Inflammatory macrophage treated with lipopolysaccharide for 4 hours (primary cell): ENCODE measurements around the gene CPT1B.

ENCODE experiments used
- DNase-seq: peaks from one replicate; pipeline ENCODE4 v3.0.0-alpha.2; 2020

CPT1B gene

DNA sequence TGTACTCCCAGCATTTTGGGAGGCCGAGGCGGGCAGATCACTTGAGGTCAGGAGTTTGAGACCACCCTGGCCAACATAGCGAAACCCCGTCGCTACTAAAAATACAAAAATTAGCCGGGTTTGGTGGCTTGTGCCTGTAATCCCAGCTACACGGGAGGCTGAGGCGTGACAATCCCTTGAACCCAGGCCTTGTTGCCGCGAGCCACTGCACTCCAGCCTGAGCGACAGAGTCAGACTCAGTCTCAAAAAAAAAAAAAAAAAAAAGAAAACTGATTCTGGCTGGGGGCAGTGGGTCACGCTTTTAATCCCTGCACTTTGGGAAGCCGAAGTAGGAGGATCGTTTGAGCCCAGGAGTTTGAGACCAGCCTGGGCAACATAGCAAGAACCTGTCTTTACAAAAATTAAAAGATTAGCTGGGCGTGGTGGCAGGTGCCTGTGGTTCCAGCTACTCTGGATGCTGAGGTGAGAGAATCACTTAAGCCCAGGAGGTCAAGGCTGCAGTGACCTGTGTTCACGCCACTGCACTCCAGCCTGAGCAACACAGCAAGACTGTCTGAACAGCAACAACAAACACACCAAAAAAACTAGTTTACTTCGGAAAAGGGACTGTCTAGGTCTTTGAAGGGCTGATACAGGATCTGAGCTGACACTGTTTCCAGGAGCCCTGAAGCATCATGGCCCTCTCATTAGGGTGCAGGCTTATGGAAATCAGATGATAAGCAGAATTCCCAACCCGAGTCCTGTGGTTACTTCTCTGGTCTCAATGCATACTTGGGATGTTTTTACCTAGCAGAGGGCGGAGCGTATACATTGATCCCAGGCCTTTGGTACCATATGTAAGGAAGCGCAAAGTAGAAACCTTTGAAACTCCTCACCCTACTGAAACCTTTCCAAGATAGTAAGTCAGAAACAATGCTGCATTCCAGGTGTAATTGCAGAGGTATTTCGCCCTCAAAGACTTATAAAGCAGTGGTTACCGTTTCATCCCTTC is 6.2 kb upstream of the CPT1B start:
- DNase-seq: no peak

DNA sequence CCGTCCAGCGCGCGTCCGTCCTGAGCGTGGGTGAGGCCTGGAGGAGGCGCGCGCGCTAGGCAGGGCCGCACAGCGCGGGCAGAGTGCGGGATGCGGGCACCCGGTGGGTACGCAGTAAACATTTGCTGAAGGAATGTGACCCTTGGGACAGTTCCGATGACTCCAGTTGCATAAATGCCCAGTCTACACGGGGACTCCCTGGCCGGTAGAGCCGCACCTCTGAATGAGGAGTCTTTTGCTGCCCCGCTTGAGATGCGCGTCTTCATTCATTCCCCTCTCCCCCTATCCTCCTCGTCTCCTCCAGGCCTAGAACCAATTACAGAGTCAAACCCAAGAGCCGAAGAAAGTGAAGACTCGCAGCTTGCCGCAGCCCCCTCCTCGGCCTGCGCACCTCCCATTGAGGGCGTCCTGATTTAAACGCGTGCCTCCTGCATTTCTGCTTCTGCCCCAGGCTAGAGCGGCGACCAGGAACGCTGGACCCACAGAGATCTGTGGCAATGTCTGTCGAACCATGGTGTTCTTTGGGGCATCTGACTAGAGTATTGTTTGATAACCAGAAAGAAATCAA is 5.2 kb upstream of the CPT1B start:
- no peak for DNase-seq

DNA sequence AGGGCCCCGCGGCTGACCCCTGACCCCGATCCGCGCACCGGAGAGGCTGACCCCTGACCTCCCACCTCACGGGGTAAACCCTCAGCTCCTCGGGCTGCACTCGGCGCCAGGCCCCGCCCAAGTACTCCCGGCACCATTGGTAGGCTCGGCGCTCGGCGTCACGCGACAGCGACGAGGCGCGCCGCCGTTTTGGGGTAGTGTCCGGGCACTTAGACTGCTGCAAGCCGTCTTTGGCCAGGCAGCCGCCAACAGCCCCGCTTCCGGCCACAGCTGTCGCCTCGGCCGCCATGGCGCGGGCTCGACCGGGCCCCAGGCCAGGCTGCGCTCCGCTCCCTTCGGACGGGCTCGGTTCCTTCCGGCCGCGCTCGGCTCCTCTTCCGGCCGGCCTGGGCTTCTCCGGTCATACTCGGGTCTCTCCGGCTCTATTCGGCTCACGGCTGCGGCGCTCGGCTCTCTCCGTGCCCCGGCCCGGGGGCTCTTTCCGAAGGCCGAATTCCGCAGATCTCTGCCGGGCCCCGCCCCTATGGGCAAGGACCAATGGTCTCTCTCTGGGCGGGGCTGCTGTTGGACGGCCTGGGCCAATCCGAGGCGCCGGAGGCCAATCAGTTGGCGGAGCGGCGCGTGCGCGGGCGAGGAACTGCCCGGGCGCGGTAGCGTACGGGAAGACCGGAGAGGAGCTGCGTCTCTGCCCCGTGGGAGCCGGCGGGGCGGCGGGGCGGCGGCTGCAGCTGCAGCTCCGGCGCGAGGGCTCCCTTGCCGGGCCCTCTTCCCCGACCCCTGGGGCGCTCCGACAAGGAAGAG is 4.5 kb upstream of the CPT1B start, which contains the start of gene CHKB:
CHKB (minus strand) TSS at position 357 of the 801 bp plus-strand sequence; CDS start at position 289, 68 bp downstream.
- DNase-seq: peak; percentile 99

DNA sequence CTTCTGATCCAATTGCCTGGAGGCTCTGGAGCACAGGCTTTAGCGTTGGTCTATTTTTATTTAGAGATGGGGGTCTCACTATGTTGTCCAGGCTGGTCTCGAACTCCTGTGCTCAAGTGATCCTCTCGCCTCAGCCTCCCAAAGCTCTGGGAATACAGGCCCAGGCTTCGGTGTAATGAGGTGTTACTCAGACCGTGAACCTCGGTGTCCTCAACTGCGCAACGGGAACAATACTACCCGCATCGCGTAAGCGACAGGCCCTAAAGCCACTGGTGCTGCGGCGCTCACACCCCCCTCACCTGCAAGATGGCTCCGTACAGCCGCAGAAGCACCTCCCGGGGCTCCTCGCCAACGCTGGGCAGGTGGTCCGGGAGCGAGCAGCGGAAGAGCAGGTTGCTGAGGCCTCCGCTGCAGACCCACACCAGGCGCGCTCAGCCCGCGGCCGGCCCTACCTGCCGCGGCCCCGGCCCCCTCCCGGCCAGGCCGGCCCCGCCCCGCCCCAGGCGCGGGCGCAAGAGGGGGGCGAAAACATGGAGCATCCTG is 3.8 kb upstream of the CPT1B start:
- DNase-seq: peak; percentile 13

DNA sequence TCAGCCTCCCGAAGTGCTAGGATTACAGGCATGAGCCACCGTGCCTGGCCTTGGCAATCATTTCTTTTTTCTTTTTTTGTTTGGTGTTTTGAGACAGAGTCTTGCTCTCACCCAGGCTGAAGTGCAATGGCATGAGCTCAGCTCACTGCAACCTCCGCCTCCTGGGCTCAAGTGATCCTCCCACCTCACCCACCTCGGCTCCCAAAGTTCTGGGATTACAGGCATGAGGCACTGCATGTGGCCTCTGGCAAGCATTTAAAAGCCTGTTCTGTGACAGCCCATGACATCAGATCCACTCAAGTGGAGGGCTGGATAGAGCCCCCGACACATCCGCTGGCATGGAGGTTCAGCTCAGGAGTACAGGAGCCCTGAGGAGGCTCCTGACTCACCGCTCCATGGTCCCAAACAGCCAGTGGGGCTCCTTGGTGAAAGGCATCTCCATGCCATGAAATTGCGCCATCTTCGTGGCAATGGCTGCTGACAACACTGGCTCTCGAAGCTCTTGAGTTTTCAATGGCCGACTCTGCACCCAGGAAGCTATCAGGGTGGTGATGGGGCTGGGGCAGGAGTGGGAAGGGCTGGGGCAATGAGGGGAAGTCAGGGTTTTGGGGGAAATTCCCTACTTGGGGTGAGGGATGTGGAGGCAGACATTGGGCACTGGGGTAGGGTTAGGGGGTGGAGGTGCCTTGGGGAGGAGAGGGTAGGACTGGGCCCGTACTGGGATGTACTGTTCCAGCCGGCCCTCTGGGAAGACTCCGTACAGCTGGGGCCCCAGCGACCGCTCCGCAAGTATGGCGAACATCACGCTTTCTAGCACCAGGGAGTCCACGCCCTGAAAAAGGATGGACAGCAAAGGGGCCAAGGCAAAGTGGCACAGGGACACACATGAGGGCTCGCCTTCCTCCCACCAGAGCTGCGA is 3.1 kb upstream of the CPT1B start:
- peak; percentile 55 for DNase-seq

DNA sequence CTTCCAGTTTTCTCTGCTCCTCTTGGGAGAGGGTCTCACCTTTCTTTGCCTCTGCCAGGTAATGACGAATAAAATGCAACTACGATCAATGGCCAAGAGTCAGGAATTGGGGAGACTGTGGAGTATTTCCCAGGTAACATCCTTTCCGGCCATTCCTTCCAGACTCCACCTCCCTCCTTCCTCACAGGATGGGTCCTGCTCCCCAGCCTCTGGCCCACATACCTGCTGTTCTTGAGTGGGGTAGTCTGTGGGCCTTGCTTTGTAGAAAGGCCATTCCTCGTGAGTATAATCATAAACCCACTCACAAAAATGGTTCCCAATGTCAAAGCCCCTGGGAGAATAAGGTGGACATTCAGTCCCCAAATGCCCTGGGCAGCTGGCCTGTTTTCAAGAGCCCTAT is 1.5 kb upstream of the CPT1B start:
- no peak for DNase-seq

DNA sequence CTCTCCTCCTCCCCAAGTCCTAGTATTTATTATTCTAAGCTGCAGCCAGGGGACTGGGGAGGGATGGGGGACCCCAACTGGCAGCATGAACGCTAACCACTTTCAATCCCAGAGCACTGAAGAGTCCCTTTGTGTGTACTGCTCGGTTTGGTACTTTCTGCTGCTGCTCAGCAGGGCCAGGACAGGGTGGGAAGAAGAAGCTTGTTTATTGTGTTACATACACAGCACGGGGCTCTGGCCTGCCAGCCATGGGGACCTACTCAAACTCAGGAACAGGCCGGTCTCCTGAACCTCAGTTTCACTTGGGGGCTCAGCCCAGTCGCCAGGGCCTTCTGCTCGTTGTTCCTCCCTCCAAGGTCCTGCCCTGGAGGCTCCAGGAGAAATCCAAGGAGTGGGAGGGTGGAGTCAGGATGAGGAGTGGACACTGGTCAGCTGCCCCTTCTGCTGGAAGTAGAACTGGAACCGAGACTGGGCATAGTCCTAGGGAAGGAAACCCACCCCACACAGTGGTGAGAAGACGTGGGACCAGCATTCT is 616 bp upstream of the CPT1B start:
- no peak for DNase-seq

DNA sequence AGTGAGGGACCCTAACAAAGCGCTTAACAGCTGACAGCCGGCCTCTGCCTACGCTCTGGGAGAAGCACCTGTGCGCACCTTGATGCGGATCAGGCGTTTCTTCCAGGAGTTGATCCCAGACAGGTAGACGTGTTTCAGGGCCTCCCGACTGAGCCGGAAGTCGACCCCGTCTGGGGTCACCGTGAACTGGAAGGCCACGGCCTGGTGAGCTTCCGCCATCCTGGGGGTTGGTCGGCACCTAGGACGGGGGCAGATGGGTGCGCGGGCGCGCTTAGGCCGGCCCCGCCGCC is 585 bp downstream of the CPT1B start:
- no peak for DNase-seq

DNA sequence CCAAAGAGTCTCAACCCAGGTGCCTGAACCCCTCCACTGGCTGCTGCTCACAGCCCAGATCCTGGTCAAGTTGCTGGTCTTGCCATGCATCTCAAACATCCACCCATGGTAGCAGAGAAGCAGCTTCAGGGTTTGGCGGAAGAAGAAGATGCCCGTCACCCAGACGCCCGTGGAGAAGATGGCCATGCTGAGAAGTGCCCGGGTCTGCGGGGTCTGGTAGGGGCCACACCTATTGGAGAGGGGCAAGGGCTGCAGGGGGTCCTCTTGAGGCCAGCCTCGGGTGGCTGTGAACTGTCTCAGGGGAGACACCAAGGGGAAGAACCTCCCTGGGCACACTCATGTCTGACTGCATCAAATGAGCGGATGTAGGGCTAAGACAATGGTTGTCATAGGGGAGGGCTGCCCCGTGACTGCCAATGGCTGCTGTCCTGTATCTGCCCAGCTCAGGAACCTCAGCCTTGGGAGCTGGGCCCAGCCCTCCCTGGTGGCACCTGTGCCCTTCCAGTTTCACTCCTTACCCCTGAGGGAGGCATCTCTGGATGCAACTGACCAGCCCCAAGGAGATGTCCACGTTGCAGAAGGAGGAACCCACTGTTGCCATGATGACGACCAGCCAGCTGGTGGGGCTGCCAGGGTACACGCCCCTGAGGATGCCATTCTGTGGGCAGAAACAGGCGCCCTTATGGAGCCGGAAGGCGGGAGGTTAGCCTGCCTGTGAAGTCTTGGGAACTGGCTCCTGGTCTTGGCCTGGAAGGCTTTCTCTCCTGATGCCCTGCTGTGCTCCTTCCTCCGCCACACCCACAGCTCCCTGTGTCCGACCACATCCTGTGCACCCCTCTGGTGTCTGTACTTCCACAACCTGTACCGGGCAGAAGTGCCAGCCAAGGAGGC is 1.2 kb downstream of the CPT1B start:
- peak; percentile 30 for DNase-seq

DNA sequence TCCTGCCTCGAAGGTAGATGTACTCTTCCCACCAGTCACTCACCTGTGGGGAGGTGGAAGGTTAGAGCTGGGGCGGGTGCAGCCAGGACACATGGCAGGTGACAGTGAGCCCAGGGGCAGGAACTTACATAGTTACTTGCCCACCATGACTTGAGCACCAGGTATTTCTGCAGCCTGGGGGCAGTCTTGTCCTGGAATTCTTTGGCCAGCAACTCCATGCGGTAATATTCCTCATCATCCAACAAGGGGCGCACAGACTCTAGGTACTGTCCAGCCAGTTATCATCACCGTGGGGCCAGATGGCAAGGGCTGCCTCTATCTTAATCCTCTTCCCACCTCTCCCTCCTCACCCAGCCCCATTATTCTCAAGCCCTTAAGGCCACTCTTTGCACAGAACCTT is 2.2 kb downstream of the CPT1B start:
- DNase-seq: peak; percentile 22

DNA sequence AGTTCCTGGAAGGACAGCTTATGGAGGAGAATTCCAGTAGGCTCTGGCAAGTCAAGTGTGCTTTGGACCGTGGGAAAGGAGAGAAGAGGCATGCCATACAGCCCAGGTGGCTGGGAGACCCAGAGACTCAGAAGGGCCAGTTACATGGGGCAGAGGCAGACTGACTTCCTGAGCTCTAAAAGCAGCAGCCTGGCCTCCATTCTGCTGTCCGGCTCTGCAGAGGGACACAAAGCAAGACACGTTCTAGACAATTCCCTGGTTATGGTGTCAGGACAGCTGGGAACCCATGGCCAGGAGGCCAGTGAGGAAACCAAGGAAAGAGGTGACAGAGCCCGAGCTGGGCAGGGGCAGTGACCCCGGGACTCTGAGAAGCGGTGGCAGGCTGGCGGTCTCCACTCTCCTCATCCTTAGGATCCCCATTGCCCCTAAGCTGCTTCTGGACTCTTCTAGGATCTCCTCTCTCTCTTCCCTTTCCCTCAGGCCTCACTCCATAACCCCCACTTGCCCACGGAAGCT is 2.7 kb downstream of the CPT1B start:
- no peak for DNase-seq

DNA sequence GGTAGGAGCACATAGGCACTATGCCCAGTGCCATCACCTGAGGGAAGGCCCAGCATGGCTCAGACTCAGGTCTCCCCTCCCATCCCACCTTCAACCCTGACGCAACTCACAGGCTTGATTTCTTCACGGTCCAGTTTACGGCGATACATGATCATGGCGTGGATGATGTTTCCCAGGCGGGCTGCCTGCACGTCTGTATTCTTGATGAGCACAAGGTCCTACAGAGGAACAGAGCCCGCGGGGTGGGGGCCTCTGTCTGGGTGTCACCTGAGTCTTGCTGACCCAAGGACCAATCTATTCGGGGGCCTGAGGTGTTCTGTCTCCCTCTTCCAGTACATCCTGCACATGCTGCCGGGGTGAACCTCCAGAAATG is 3.9 kb downstream of the CPT1B start:
- no peak for DNase-seq

DNA sequence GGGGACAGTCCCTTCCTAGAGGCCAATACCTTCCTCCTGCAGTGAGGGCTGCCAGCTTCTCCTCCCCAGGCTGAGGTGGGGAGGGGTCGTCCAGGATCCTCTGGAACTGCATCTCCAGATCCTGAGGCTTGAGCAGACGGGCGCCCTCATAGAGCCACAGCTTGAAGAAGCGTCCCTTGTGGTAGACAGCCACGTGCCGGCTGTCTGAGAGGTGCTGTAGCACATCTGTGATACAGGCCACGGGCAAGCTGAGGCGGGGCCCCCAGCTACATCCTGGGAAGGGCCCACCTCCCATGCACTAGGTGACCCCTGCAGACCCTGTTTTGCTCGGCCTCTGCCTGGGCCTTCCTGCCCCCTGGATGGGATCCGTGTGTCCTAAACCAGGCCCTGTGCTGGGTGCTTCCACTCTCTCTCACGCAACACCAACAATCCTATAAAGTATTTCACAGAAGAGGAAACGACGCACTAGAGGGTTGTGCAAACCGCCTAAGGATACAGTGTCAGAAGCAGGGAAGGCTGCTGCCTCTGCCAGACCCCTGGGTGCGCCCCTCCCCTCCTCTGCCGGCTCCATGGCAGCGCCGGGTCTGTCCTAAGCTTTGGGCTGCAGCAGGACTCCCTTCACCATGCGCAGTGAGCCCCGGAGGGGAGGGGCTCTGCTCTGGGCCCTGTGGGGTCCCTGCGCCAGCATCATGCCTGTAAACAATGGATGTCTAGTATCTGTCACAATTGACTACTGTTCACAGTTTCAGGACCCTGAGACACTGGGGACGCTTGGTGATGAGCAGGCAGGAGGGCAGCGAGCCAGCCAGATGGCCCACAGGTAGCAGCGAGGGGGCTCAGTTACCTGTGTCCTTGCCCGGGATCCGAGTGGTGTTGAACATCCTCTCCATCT is 4.5 kb downstream of the CPT1B start:
- DNase-seq: no peak

DNA sequence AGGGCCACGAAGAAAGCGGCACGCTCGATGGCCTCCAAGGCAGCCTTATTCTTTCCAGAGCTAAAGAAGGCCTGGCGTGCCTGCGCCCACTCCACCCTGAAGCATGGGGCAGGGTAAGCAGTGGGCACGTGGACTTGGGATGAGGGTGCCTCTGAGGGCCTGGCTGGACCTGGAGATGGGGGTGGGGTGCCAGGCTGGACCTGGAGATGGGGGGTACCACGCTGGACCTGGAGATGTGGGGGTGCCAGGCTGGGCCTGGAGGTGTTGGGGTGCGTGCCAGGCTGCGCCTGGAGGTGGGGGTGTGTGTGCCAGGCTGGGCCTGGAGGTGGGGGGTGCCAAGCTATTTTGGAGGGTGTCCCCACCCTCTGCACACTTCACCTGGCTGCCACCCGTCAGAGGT is 5.3 kb downstream of the CPT1B start:
- no peak for DNase-seq

DNA sequence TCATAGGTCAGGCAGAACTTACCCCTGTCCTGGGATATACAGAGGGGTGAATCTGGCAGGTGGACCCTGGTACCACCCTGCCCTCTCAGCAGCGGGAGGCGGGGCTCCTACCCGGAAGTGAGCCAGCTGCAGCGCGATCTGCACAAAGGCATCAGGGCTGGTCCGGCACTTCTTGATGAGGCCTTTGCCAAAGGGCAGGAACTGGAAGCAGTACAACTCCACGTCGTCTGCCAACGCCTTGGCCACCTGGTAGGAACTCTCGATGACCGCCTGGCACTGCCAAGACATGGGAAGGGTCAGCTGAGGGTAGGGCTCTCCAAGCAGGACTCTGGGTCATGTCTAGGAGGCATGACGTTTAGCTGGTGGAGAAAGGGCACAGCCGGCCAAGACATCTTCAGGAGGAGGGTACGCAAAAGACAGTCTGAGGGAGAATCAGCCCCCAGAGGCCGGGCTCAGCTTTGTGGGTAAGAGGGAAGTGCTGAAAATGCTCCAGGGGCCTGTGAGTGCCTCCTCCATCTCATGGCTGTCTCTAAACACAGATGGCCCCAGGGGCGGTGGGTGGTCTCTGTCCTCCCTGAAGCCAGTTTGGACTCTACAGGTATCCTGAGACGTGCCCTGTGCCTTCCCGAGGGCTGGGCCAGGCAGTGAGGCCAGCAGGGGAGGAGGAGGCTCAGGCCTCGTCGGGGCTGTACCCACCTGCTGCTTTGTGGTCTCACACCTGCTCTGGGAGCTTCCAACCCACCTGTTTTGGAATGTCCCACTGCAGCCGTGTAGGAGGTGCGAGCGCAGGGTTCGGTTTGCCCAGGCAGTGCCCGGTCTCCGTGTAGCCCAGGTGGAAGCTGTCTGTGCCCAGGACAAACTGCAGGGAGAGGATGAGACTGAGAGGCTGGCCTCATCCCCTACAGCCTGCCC is 6.7 kb downstream of the CPT1B start:
- DNase-seq: no peak

DNA sequence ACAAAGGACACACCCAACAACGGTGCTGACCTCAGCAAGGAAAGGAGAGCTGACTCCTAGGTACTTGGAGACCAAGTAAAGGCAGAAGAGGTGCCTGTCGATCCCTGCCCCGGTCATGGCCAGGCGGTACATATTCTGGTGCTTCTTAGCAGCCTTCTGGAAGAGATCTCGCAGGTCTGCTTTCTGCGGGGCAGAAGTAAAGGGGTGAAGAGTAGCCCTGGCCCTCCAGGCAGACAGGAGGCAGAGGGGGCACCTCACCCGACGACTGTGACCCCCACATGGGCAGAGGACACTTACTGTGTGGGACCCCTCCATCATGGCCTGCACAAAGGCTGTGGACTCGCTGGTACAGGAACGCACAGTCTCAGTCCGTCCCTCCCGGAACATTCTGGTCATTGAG is 7.4 kb downstream of the CPT1B start:
- no peak for DNase-seq

DNA sequence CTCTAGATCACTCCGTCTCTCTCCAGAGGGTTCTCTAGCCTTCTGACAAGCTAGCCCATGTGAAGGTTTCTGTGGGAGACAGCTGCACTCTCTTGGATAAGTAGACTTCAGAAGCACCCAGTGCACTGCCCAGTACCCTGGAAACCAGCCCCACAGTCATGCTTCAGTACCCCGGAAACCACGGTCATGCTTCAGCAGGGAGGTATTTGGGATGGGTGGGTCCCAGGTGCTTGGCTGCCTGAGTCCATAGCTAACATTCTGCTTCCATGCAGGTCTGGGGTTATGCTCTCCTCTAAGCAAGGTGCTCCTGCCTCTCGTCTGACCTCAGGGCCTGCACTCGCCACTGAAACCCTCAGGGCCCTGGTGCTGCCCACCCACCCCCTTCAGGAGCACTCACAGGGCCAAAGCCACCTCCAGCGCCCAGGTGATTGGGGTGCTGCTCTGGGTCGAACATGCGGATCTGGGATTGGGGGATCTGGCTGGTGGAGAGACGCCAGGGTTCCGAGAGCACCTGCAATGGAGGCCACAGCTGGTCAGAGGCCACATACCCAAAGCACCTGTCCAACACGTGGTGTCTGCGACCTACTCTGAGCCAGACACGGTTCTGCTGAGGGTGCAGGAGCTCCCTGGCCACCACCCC is 8.2 kb downstream of the CPT1B start:
- no peak for DNase-seq

DNA sequence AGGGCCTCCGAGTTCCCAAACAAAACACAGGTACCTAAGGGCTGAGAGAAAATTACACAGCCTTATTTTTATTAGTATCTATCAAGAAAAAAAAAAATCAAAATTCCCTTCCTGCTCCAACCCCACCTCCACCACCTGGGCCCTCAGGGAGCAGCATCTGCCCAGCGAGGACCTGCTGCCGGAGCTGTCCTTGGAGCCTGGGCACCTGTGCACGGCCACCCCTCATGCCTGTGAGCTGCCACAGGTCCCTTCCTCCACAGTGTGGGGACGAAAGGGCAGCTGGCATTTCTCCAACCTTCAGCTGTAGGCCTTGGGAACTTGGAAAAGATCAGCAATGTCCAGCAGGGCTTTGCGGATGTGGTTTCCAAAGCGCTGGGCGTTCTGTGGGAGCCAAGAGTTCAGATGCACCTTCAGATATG is 9.2 kb downstream of the CPT1B start:
- no peak for DNase-seq
